ENCODE data around the gene NANS. TPM values are rescaled to one million over a fixed set of nuclear protein-coding genes. Genes with fewer than 3 reads are reported as not detected.

NANS gene
- total and polyA plus RNA-seq, 2 of the 13 experiments (the other 11 are each of a cell fraction or from before 2014, with no cell fraction given), result 86.9 to 203 TPM

DNA sequence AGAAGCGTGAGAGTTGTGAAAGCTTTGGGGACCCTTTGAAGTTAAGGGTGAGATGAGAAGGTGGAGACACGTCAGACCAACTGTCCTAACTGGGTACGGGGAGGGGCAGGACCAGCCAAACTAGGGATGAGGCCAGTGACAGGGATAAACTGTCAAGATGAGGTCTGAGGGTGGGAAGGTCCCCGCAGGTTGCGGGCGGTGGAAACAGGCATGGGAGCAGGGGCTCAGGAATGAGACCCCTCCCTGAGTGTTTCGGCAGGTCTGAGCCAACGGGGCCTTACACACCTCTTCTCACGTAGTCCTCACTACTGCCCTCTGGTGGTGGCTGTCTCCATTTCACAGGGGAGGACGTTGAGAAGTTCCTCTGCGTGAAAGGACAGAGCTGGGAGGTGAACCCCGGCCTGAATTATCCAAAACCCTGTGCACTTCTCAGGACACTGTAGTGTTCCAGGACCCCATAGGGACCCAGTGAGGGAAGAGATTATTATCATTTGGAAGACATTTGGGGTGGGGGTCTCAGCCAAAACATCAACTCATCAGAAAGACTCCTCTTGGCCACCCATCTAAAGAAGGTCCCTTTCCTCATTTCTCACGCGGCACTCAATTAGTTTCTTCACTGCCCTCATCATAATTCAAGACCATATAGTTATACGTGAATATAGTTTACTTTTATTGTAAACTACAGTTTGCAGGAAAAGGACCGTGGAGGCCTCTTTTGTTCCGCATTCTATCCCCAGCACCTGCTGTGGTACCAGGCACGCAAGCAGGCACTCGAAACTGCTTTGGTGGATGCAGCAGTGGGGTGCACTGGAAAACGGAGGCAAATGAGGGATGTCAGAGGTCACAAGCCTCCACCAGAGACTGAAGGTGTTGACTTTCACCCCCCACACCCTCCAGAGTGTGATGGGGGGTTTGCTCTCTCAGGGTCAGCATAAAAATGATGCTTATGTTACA is 21.7 kb upstream of the NANS start (continued):
- TF ChIP-seq, protein P1, sequence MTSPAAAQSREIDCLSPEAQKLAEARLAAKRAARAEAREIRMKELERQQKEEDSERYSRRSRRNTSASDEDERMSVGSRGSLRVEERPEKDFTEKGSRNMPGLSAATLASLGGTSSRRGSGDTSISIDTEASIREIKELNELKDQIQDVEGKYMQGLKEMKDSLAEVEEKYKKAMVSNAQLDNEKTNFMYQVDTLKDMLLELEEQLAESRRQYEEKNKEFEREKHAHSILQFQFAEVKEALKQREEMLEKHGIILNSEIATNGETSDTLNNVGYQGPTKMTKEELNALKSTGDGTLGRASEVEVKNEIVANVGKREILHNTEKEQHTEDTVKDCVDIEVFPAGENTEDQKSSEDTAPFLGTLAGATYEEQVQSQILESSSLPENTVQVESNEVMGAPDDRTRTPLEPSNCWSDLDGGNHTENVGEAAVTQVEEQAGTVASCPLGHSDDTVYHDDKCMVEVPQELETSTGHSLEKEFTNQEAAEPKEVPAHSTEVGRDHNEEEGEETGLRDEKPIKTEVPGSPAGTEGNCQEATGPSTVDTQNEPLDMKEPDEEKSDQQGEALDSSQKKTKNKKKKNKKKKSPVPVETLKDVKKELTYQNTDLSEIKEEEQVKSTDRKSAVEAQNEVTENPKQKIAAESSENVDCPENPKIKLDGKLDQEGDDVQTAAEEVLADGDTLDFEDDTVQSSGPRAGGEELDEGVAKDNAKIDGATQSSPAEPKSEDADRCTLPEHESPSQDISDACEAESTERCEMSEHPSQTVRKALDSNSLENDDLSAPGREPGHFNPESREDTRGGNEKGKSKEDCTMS (CRISPR knock-in tag; conservative IDR thresholded peaks at IDR 0.05), result no peak
- TF ChIP-seq ETV5 (CRISPR knock-in tag; IDR thresholded peaks at IDR 0.05; ENCODE audit: borderline replicate concordance) (no peak), MBNL3 (CRISPR knock-in tag; conservative IDR thresholded peaks at IDR 0.05) (no peak), ZNF12 (CRISPR knock-in tag; IDR thresholded peaks at IDR 0.05) (no peak), ZNF713 (CRISPR knock-in tag; IDR thresholded peaks at IDR 0.05) (no peak), SMARCE1 (IDR thresholded peaks at IDR 0.05; ENCODE audit: borderline replicate concordance) (no peak), KDM5B (CRISPR knock-in tag; IDR thresholded peaks at IDR 0.05; ENCODE audit: borderline replicate concordance) (no peak), HNRNPH1 (optimal IDR thresholded peaks at IDR 0.05; ENCODE audit: low read depth, low read length) (no peak), ZNF260 (CRISPR knock-in tag; IDR thresholded peaks at IDR 0.05; ENCODE audit: borderline replicate concordance, low read depth) (no peak)
- TF ChIP-seq, protein P2, sequence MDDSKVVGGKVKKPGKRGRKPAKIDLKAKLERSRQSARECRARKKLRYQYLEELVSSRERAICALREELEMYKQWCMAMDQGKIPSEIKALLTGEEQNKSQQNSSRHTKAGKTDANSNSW (CRISPR knock-in tag; IDR thresholded peaks at IDR 0.05; ENCODE audit: borderline replicate concordance), result no peak
- TF ChIP-seq, protein P3, sequence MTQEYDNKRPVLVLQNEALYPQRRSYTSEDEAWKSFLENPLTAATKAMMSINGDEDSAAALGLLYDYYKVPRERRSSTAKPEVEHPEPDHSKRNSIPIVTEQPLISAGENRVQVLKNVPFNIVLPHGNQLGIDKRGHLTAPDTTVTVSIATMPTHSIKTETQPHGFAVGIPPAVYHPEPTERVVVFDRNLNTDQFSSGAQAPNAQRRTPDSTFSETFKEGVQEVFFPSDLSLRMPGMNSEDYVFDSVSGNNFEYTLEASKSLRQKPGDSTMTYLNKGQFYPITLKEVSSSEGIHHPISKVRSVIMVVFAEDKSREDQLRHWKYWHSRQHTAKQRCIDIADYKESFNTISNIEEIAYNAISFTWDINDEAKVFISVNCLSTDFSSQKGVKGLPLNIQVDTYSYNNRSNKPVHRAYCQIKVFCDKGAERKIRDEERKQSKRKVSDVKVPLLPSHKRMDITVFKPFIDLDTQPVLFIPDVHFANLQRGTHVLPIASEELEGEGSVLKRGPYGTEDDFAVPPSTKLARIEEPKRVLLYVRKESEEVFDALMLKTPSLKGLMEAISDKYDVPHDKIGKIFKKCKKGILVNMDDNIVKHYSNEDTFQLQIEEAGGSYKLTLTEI (CRISPR knock-in tag; conservative IDR thresholded peaks at IDR 0.05), result no peak
- TF ChIP-seq, protein P4, sequence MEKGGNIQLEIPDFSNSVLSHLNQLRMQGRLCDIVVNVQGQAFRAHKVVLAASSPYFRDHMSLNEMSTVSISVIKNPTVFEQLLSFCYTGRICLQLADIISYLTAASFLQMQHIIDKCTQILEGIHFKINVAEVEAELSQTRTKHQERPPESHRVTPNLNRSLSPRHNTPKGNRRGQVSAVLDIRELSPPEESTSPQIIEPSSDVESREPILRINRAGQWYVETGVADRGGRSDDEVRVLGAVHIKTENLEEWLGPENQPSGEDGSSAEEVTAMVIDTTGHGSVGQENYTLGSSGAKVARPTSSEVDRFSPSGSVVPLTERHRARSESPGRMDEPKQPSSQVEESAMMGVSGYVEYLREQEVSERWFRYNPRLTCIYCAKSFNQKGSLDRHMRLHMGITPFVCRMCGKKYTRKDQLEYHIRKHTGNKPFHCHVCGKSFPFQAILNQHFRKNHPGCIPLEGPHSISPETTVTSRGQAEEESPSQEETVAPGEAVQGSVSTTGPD (CRISPR knock-in tag; IDR thresholded peaks at IDR 0.05), result no peak
- TF ChIP-seq, protein P5, sequence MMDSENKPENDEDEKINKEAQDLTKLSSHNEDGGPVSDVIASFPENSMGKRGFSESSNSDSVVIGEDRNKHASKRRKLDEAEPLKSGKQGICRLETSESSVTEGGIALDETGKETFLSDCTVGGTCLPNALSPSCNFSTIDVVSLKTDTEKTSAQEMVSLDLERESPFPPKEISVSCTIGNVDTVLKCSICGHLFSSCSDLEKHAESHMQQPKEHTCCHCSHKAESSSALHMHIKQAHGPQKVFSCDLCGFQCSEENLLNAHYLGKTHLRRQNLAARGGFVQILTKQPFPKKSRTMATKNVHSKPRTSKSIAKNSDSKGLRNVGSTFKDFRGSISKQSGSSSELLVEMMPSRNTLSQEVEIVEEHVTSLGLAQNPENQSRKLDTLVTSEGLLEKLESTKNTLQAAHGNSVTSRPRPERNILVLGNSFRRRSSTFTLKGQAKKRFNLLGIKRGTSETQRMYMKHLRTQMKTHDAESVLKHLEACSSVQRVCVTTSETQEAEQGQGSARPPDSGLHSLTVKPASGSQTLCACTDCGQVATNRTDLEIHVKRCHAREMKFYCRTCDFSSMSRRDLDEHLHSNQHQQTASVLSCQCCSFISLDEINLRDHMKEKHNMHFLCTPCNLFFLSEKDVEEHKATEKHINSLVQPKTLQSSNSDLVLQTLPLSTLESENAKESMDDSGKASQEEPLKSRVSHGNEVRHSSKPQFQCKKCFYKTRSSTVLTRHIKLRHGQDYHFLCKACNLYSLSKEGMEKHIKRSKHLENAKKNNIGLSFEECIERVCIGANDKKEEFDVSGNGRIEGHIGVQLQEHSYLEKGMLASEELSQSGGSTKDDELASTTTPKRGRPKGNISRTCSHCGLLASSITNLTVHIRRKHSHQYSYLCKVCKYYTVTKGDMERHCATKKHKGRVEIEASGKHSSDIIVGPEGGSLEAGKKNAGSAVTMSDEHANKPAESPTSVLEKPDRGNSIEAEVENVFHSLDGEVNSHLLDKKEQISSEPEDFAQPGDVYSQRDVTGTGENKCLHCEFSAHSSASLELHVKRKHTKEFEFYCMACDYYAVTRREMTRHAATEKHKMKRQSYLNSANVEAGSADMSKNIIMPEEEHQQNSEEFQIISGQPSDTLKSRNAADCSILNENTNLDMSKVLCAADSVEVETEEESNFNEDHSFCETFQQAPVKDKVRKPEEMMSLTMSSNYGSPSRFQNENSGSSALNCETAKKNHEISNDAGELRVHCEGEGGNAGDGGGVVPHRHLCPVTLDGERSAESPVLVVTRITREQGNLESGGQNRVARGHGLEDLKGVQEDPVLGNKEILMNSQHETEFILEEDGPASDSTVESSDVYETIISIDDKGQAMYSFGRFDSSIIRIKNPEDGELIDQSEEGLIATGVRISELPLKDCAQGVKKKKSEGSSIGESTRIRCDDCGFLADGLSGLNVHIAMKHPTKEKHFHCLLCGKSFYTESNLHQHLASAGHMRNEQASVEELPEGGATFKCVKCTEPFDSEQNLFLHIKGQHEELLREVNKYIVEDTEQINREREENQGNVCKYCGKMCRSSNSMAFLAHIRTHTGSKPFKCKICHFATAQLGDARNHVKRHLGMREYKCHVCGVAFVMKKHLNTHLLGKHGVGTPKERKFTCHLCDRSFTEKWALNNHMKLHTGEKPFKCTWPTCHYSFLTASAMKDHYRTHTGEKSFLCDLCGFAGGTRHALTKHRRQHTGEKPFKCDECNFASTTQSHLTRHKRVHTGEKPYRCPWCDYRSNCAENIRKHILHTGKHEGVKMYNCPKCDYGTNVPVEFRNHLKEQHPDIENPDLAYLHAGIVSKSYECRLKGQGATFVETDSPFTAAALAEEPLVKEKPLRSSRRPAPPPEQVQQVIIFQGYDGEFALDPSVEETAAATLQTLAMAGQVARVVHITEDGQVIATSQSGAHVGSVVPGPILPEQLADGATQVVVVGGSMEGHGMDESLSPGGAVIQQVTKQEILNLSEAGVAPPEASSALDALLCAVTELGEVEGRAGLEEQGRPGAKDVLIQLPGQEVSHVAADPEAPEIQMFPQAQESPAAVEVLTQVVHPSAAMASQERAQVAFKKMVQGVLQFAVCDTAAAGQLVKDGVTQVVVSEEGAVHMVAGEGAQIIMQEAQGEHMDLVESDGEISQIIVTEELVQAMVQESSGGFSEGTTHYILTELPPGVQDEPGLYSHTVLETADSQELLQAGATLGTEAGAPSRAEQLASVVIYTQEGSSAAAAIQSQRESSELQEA (CRISPR knock-in tag; IDR thresholded peaks at IDR 0.05; ENCODE audit: not compliant biosample characterization), result no peak

All from HepG2 (cell line).